Measurements from ENCODE around the gene TNS3. TPM values are rescaled to one million over a fixed set of nuclear protein-coding genes. Genes with fewer than 3 reads are reported as not detected.

The TNS3 gene
- total RNA-seq, 1 donor from 2014 or later = 174 TPM

DNA sequence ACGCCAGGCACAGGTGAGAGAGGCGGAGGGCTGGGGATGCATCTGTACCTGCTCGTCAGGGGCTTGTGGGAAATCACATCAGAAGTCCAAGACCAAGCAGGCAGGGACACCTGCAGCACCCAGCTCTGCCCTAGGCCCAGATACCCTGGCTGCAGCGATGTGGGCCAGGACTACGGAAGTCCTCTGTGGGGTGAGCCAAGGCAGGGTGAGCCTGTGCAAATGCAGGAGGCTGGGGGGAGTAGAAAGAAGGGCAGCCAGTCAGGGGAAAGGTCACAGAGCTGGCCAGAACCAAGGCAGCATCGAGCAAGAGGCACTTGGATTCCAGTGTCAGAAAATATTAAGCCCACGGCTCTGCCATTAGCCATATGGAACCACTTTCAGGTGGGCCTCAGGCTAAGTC is 85.2 kb downstream of the TNS3 start:
- peaks cover 64% of the 10 kb centered on the region for H3K4me1 ChIP-seq
- H3K27me3 ChIP-seq (ENCODE audit: low read depth) = no peaks in the 10 kb centered on the region
- DNase-seq (no peak), ATAC-seq (no peak)
- no peaks in the 10 kb centered on the region for H3K36me3 ChIP-seq
- H3K27ac ChIP-seq = peak overlapping the region; percentile 5
- no peak for TF ChIP-seq CTCF (IDR thresholded peaks at IDR 0.05)
- H3K9me3 ChIP-seq = no peaks in the 10 kb centered on the region
- intact Hi-C loops (cut with DNase I) = no loop called here
- H3K4me3 ChIP-seq = no peak overlapping the region

GRCh38 chr7:47496056-47496665 is 85.8 kb downstream of the TNS3 start:
- peaks cover 59% of the 10 kb centered on the region for H3K4me1 ChIP-seq
- intact Hi-C loops (cut with DNase I) = no loop called here
- no peaks in the 10 kb centered on the region for H3K9me3 ChIP-seq
- H3K4me3 ChIP-seq = no peak overlapping the region
- TF ChIP-seq CTCF (IDR thresholded peaks at IDR 0.05) = no peak
- no peaks in the 10 kb centered on the region for H3K27me3 ChIP-seq (ENCODE audit: low read depth)
- H3K27ac ChIP-seq = peak overlapping the region; percentile 66
- no peak for DNase-seq
- no peaks in the 10 kb centered on the region for H3K36me3 ChIP-seq
- no peak for ATAC-seq

DNA sequence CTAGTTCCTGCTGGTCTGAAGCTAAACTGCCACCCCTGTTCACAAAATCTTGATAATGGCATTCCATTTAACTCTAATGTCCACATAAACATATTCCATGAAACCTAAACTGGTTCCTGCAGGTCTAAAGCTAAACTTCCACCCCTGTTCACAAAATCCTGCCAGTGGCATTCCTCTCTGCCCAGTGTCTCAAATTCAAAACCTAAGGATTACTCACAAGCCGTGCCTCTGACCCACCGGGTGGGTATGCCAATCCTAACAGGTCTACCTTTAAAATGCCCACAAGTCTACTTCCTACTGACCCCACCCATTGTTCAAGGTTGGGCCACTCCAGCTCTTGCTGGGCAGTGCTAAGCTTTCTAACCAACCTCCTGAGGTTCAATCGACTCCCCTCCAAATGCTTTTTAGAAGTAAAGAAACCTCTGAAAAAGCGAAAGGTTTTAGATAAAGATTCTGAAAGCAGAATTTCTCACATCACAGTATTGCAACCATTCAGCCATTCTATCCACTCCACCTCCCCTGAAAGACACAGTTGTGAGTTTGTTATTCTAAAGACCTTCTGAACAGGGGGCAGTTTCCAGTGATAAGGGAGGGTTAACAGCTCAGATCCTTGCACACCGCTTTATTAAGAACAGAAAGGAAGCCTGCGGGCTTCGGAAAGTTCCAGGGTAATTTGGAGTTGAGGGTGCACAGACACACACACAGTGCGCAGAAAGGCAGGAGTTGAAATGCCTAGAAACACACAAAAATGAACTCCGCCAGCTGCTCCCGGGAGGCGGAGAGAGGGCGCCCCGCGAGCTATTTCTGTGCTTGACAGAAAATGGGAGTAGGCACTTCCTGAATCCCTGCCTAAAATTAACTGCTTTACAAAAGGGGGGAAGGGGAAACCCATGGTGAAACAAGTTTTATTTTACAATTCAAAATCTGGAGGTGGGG is 87.7 kb downstream of the TNS3 start:
- Histone ChIP-seq H3K36me3 (no peaks in the 10 kb centered on the region), H3K9me3 (no peaks in the 10 kb centered on the region), H3K27me3 (ENCODE audit: low read depth) (no peaks in the 10 kb centered on the region), H3K4me1 (peaks cover 58% of the 10 kb centered on the region), H3K4me3 (peak overlapping the region; percentile 29), H3K27ac (peak overlapping the region; percentile 66)
- intact Hi-C loops (cut with DNase I) = no loop called here
- DNase-seq = no peak
- no peak for TF ChIP-seq CTCF (IDR thresholded peaks at IDR 0.05)
- ATAC-seq = peak; percentile 20 to 47

DNA sequence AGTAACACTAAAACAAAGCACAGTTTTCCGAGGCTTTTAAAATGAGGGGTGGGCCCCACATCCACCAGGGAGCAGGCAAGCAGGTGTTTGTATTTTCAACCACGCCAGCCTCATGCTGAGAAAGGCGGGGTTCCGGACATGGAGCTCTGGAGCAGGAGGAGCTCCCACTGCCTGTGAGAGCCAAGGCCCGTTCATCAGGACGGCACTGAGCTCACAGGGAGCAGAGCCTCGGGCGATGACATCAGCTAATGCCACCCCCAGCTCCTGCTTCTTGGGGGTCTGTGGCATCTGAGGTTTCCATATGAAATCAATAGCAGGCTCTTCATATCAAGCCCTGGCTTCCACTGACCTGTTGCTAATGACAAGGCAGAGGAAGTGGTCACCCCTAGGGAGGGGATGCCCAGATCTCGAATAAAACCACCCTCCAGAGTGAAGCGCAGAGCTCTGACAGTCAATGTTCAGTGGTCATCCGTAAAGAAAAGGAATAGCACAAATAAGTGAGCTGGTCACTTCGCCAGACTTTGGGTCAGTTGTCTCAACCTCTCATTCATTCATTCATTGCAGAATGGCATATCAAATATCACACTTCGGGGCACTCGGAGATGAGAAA is 89.1 kb downstream of the TNS3 start:
- H3K9me3 ChIP-seq = no peaks in the 10 kb centered on the region

More for the DNA sequence above, 89.1 kb downstream of the TNS3 start:
- Histone ChIP-seq H3K4me1 (peaks cover 51% of the 10 kb centered on the region), H3K4me3 (no peak overlapping the region), H3K27ac (no peak overlapping the region), H3K36me3 (no peaks in the 10 kb centered on the region), H3K27me3 (ENCODE audit: low read depth) (no peaks in the 10 kb centered on the region)
- ATAC-seq = no peak
- no peak for TF ChIP-seq CTCF (IDR thresholded peaks at IDR 0.05)
- DNase-seq = no peak
- intact Hi-C loops (cut with DNase I) = no loop called here
